HepG2 (cell line): ENCODE measurements around the gene SGCE. TPM values are rescaled to one million over a fixed set of nuclear protein-coding genes. Genes with fewer than 3 reads are reported as not detected.

ENCODE experiments used
- ARID3A ChIP-seq: IDR thresholded peaks from 2 replicates; pipeline ENCODE4 v1.6.1; 2012; ENCODE audit warnings: low read depth, low read length, improper control_type of control experiment
- ATAD3A ChIP-seq: sonication (generic); formaldehyde crosslinking; IDR thresholded peaks from 2 replicates; pipeline ENCODE4 v1.4.0; 2020; ENCODE audit warnings: missing genetic modification reagents
- ATF4 ChIP-seq, 2 experiments: fragments of 450-650 bp in 1 of 2; sonication (generic) in 1 of 2; formaldehyde crosslinking; IDR thresholded peaks; 2 replicates each; pipeline versions ENCODE4 v1.5.0 to v1.8.0; 2020 to 2022; ENCODE audit warnings: mild to moderate bottlenecking in 1 of 2, missing genetic modification reagents in 1 of 2
- CREB1 ChIP-seq, 2 experiments: fragments of 450-650 bp in 1 of 2; IDR thresholded peaks; 2 replicates each; pipeline ENCODE4 v1.6.1; 2016 to 2017; ENCODE audit warnings: control low read depth in 1 of 2, mild to moderate bottlenecking in 1 of 2, missing compliant biosample characterization in 1 of 2, missing genetic modification characterization in 1 of 2
- FOXC1 ChIP-seq: sonication (generic); formaldehyde crosslinking; IDR thresholded peaks from 2 replicates; pipeline ENCODE4 v1.8.0; 2022; ENCODE audit warnings: mild to moderate bottlenecking, missing genetic modification reagents, borderline replicate concordance
- FOXP4 ChIP-seq: sonication (generic); formaldehyde crosslinking; IDR thresholded peaks from 2 replicates; pipeline ENCODE4 v1.4.0; 2020; ENCODE audit warnings: missing genetic modification reagents
- HHEX ChIP-seq: IDR thresholded peaks from 2 replicates; pipeline ENCODE4 v1.6.1; 2016; ENCODE audit warnings: control low read depth
- HOXA7 ChIP-seq: sonication (generic); formaldehyde crosslinking; IDR thresholded peaks from 2 replicates; pipeline ENCODE4 v1.8.1; 2022; ENCODE audit warnings: mild to moderate bottlenecking, missing genetic modification reagents, moderate library complexity
- HOXD1 ChIP-seq: sonication (generic); formaldehyde crosslinking; IDR thresholded peaks from 2 replicates; pipeline ENCODE4 v1.5.0; 2020; ENCODE audit warnings: missing genetic modification reagents
- NBN ChIP-seq: fragments of 450-650 bp; conservative IDR thresholded peaks from 2 replicates; pipeline ENCODE4 v1.6.1; 2017
- NFE2 ChIP-seq: sonication (generic); formaldehyde crosslinking; IDR thresholded peaks from 2 replicates; pipeline ENCODE4 v1.4.0; 2020; ENCODE audit warnings: missing genetic modification reagents
- NFE2L1 ChIP-seq: sonication (generic); formaldehyde crosslinking; IDR thresholded peaks from 2 replicates; pipeline ENCODE4 v1.4.0; 2020; ENCODE audit warnings: missing genetic modification reagents, mild to moderate bottlenecking, borderline replicate concordance
- RBM22 ChIP-seq: fragments of 200-400 bp; formaldehyde crosslinking; optimal IDR thresholded peaks from 2 replicates; pipeline ENCODE3; 2017; ENCODE audit warnings: mild to moderate bottlenecking, low read length, moderate library complexity
- RFX5 ChIP-seq: IDR thresholded peaks from 2 replicates; pipeline ENCODE4 v1.6.1; 2011; ENCODE audit warnings: low read depth, low read length, improper control_type of control experiment
- ZBTB43 ChIP-seq: sonication (generic); formaldehyde crosslinking; conservative IDR thresholded peaks from 2 replicates; pipeline ENCODE4 v1.4.0; 2020; ENCODE audit warnings: missing genetic modification reagents
- ZNF280B ChIP-seq: sonication (generic); formaldehyde crosslinking; IDR thresholded peaks from 2 replicates; pipeline ENCODE4 v1.5.0; 2020; ENCODE audit warnings: missing genetic modification reagents, mild to moderate bottlenecking, borderline replicate concordance
- ZNF296 ChIP-seq: sonication (generic); formaldehyde crosslinking; conservative IDR thresholded peaks from 2 replicates; pipeline ENCODE4 v1.5.0; 2020; ENCODE audit warnings: mild to moderate bottlenecking, missing genetic modification reagents
- ZNF441 ChIP-seq: sonication (generic); formaldehyde crosslinking; IDR thresholded peaks from 2 replicates; pipeline ENCODE4 v1.7.0; 2021; ENCODE audit warnings: missing genetic modification reagents, borderline replicate concordance
- ZNF546 ChIP-seq: sonication (generic); formaldehyde crosslinking; conservative IDR thresholded peaks from 2 replicates; pipeline ENCODE4 v1.8.1; 2023; ENCODE audit warnings: mild to moderate bottlenecking, missing genetic modification reagents
- ZNF574 ChIP-seq: sonication (generic); formaldehyde crosslinking; IDR thresholded peaks from 2 replicates; pipeline ENCODE4 v1.4.0; 2020; ENCODE audit warnings: missing genetic modification reagents
- ZNF737 ChIP-seq: sonication (generic); formaldehyde crosslinking; IDR thresholded peaks from 2 replicates; pipeline ENCODE4 v1.5.0; 2020; ENCODE audit warnings: missing genetic modification reagents, mild to moderate bottlenecking, borderline replicate concordance
- polyA plus RNA-seq, 8 experiments: library from polyadenylated mRNA; depleted of rRNA in 3 of 8; stranded (reverse) in 7 of 8; unstranded in 1 of 8; fragments of >200 nt; fragmentation: Illumina TruSeq in 4 of 8; extraction: Trizol in 4 of 8; gene quantifications; 2 replicates each; pipeline versions ENCODE4 v1.2.1 to v1.2.3, GENCODE V29; 2011 to 2016; ENCODE audit warnings: low read depth in 4 of 8, missing spikeins in 1 of 8, mixed read lengths in 1 of 8; ENCODE audit not compliant: insufficient read depth in 1 of 8
- total RNA-seq, 5 experiments: library from RNA; depleted of rRNA; stranded (reverse); fragments of >200 nt; fragmentation: Illumina TruSeq; extraction: Trizol; gene quantifications; 2 replicates each; pipeline ENCODE4 v1.2.3, GENCODE V29; 2016; ENCODE audit warnings: low read depth in 1 of 5

SGCE gene
- total and polyA plus RNA-seq, 2 of the 13 experiments (the other 11 are each of a cell fraction or from before 2014, with no cell fraction given): 52.3 to 71.1 TPM

GRCh38 chr7:94620703-94621118 lies 35.2 kb downstream of the SGCE start (continued):
- TF ChIP-seq ZNF574 (CRISPR knock-in tag) (no peak), CREB1 (IDR thresholded peaks at IDR 0.05) (no peak), CREB1 (CRISPR knock-in tag; IDR thresholded peaks at IDR 0.05) (no peak), ZNF280B (no peak), HHEX (CRISPR knock-in tag) (no peak), FOXC1 (no peak), NBN (no peak), FOXP4 (no peak), ATF4 (CRISPR knock-in tag; IDR thresholded peaks at IDR 0.05) (no peak; a peak in 1 of 4 replicates), ARID3A (peak; percentile 58; the same call in 1 of the 2 replicates), ZNF296 (no peak), ZNF441 (no peak), RBM22 (no peak), ZBTB43 (0 out of 2 replicates have a peak, but pooled peaks have one; percentile 33), RFX5 (no peak), NFE2L1 (no peak), ATAD3A (no peak), NFE2 (CRISPR knock-in tag) (no peak), ZNF546 (CRISPR knock-in tag) (no peak), ZNF737 (no peak), HOXD1 (no peak), HOXA7 (no peak)
